ENCODE data around the gene MEA1. TPM values are rescaled to one million over a fixed set of nuclear protein-coding genes. Genes with fewer than 3 reads are reported as not detected.

MEA1 gene
- total RNA-seq, 2 experiments from 2014 or later: 67.9 to 70.7 TPM

GRCh38 chr6:42996513-42996912, 17.2 kb downstream of the MEA1 start:
- H3K27ac ChIP-seq (ENCODE audit: low read depth, low read length, poor library complexity, severe bottlenecking): no peak overlapping the region
- no peak overlapping the region for H3K4me2 ChIP-seq (ENCODE audit: low read length)
- no peak overlapping the region for H3K4me3 ChIP-seq (ENCODE audit: low read depth, low read length, poor library complexity, severe bottlenecking)
- intact Hi-C loops (cut with micrococcal nuclease; ENCODE audit: unreplicated experiment): no loop called here
- no peaks in the 10 kb centered on the region for H3K4me1 ChIP-seq (ENCODE audit: insufficient read depth, low read length, poor library complexity, severe bottlenecking)
- H4K20me1 ChIP-seq (ENCODE audit: insufficient read depth, low read length): no peaks in the 10 kb centered on the region
- H3K9me3 ChIP-seq (ENCODE audit: low read length): no peaks in the 10 kb centered on the region
- DNase-seq (ENCODE audit: low spot score): no peak
- no TSS peak for BruUV-seq (replicated peaks)
- no peaks in the 10 kb centered on the region for H3K79me2 ChIP-seq (ENCODE audit: insufficient read depth, low read depth, low read length)
- H3K36me3 ChIP-seq (ENCODE audit: insufficient read depth, low read length): 0 out of 2 replicates have a peak, but pooled peaks cover 3% of the 10 kb centered on the region
- no peak overlapping the region for H2AFZ ChIP-seq (ENCODE audit: low read length)
- no peaks in the 10 kb centered on the region for H3K9me2 ChIP-seq (ENCODE audit: insufficient read depth, low read length)
- ChIA-PET POLR2A (interaction anchor here (1.1 to 1.4 kb wide), 4 partner anchors 11 to 18 kb away, joined by 3 to 6 read pairs (median 4); partner anchors contain the start of genes PEX6 and PPP2R5D), CTCF (ENCODE audit: unreplicated experiment) (no interaction called here)
- no peak for TF ChIP-seq EZH2phosphoT487 (IDR thresholded peaks at IDR 0.05; ENCODE audit: borderline replicate concordance, low read depth, low read length)
- TF ChIP-seq CTCF (conservative IDR thresholded peaks at IDR 0.05; ENCODE audit: low read length): no peak; the same call in 1 of the 2 replicates

GRCh38 chr6:42993445-42993844, 20.3 kb downstream of the MEA1 start:
- CTCF ChIA-PET (ENCODE audit: unreplicated experiment): no interaction called here
- no peaks in the 10 kb centered on the region for H3K4me1 ChIP-seq (ENCODE audit: insufficient read depth, low read length, poor library complexity, severe bottlenecking)

More at GRCh38 chr6:42993445-42993844, 20.3 kb downstream of the MEA1 start:
- Histone ChIP-seq H3K36me3 (ENCODE audit: insufficient read depth, low read length) (peaks cover 20% of the 10 kb centered on the region; the same call in 1 of the 2 replicates), H4K20me1 (ENCODE audit: insufficient read depth, low read length) (no peaks in the 10 kb centered on the region), H2AFZ (ENCODE audit: low read length) (no peak overlapping the region), H3K4me3 (ENCODE audit: low read depth, low read length, poor library complexity, severe bottlenecking) (no peak overlapping the region), H3K9me3 (ENCODE audit: low read length) (no peaks in the 10 kb centered on the region), H3K9me2 (ENCODE audit: insufficient read depth, low read length) (no peaks in the 10 kb centered on the region), H3K4me2 (ENCODE audit: low read length) (no peak overlapping the region), H3K79me2 (ENCODE audit: insufficient read depth, low read depth, low read length) (no peaks in the 10 kb centered on the region), H3K27ac (ENCODE audit: low read depth, low read length, poor library complexity, severe bottlenecking) (no peak overlapping the region)
- no peak for DNase-seq (ENCODE audit: low spot score)
- intact Hi-C loops (cut with micrococcal nuclease; ENCODE audit: unreplicated experiment): no loop called here
- POLR2A ChIA-PET: no interaction called here
- no peak for TF ChIP-seq EZH2phosphoT487 (IDR thresholded peaks at IDR 0.05; ENCODE audit: borderline replicate concordance, low read depth, low read length)
- no peak for TF ChIP-seq CTCF (conservative IDR thresholded peaks at IDR 0.05; ENCODE audit: low read length)
- BruUV-seq (replicated peaks): no TSS peak

Measured in OCI-LY7 (cell line).